Glomerular visceral epithelial cell (primary cell): ENCODE data around the gene ATP6V0D1.

Experiments
- DNase-seq: peaks from one replicate; pipeline ENCODE4 v3.0.0-alpha.2; 2016; ENCODE audit errors: extremely low spot score

Gene ATP6V0D1

DNA sequence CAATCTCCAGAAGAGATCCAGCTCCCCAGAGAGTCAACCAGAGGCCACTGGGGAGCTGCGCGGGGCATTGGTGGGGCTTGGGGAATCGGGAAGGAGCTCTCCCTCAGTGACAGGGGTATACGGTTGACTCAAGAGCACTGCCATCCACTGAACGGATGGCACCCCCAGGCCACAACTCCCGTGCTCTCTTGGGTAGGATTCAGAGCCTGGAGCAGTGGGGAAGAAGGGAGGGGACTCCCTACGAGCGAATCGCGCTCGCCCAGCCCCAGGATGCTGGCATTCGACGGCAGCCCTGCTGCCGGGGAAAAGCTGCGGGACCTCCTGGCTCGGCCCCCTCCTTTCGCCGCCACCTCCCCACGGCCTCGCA lies 87.2 kb downstream of the ATP6V0D1 start:
- no peak for DNase-seq

DNA sequence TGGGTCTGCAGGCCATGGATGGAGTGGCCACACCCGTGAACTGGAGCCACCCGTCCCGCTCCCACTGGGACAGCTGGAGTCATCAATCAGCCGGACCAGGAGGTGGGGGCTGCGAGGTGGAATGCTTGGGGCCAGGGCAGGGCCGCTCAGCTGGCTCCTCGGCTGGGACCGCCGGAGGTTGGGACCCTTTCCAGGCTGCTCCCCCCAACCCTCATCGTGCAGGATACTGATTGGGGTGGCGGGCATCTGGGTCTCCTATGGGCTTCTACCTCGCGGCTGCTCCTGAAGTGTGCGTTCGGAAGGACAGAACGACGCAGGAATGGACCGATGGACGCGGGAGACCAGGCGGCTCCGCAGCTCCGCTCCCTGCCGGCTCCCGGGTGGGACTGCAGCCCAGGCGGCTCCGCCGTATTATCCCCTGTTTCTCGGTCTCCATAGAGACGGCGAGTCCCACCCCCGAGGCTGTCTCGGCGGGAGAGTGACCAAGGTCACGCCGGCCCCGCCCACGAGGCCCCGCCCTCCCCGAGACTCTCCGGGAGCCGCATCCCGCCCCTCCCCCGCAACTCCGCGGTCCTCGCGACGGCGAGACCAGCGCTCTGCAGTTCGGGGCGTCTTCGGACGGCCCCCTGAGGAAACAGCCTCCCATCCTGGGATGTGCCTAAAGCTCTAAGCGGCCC lies 87.7 kb downstream of the ATP6V0D1 start, which contains the start of gene TPPP3:
Gene TPPP3, minus strand, starts transcription at position 388 of the 677 bp plus-strand sequence. CDS start 2,387 bp downstream, outside the sequence.
- peak; percentile 44 for DNase-seq

DNA sequence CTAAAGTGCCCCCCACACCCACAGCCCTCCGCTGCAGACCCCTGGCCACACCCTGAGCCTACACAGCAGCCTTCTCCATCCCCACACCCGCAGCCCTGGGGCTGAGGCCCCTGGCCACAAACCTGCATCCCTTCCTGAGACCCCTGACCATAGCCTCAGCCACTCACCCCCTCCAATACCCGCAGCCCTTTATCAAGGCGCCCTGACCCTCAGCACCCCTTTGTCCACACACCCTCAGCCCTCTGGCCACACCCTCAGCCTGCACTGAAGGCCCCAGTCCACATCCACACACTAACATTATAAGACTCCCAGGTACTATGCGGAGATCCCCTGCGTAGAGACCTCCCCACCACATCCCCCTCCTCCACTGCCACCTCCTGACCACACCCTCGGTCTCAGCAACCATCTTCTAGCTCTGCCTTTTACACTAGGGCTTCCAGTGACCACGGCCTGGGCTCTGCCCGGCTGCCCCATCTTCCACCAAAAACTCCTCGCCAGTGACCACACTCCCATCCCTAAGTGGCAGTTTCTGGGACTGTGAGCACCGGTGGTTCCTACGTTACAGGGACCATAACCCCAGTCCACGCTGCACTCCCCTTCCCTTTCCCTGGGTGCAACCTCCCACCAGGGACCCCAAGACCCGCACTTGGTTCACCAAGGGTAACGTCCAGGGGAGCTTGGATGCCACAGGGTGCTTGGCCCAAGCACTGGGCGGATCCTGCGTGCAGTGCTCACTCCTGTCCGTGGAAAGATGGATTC lies 88.5 kb downstream of the ATP6V0D1 start:
- DNase-seq, result no peak

DNA sequence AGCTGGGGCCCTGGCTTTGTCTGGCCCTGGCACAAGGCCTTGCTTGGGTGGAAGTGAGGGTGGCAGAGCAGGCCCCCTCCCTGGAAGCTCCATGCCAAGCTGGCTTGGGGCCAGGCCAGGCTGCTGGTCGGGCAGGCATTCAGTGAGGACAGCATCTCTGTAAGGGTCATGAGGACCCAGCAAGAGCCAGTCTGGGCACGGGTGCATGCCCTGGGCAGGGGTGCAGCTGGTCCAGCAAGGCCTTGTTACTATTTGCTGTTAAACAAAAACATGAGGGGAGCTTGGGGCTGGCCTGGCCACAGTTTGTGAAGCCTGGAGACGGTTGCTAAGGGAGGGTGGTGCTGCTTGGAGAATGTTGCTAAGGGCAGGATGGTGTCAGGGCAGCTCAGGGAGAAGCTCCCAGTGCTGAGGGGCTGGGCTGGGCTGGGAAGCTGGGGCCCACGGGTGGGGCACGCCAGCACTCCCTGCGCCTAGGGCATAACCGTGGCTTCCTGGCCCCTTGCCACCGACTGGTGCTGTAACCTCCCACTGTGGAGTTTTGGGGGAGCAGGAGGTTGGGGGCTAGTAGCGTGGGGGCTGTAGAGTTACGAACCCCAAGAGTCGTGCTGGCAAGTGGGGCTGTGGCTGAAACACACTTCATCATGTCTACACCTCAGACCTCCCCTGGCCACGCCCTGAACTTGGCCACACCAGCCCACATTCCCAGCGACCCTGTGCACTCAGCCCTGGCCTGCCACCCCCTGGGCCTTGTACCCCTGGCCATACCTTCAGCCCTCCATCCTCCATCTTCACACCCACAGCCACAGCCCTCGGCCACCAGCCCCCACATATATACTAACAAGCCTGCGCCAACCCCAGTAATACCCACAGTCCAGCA lies 89.3 kb downstream of the ATP6V0D1 start:
- DNase-seq, result no peak

DNA sequence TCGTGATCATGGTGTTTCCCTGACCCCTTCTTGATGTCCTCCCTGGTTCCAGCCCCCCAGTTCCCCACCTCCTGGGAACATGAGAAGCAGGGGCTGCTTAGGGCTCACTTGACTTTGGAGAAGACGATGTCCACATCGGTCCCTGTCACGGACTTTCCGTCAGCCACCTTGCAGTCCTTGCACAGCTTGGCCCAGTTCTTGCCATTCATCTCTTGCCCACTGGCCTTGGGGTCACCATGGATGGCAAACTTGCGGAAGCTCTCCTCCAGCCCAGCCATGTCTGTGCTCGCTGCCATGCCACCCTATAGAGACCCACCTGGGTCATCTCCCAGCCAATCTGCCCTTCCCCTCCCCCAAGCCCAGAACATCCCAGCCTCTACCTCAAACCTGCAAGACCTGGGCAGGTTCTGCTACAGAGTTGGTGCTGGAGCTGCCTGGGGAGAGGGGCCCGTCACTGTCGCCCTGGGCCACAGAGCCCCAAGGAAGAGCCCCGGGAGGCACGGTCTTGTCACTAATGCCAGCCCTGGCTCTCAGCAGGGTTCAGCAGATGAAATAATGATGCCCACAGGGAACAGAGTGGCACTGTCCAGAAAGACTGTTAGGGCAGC lies 90.0 kb downstream of the ATP6V0D1 start:
- DNase-seq, result no peak

DNA sequence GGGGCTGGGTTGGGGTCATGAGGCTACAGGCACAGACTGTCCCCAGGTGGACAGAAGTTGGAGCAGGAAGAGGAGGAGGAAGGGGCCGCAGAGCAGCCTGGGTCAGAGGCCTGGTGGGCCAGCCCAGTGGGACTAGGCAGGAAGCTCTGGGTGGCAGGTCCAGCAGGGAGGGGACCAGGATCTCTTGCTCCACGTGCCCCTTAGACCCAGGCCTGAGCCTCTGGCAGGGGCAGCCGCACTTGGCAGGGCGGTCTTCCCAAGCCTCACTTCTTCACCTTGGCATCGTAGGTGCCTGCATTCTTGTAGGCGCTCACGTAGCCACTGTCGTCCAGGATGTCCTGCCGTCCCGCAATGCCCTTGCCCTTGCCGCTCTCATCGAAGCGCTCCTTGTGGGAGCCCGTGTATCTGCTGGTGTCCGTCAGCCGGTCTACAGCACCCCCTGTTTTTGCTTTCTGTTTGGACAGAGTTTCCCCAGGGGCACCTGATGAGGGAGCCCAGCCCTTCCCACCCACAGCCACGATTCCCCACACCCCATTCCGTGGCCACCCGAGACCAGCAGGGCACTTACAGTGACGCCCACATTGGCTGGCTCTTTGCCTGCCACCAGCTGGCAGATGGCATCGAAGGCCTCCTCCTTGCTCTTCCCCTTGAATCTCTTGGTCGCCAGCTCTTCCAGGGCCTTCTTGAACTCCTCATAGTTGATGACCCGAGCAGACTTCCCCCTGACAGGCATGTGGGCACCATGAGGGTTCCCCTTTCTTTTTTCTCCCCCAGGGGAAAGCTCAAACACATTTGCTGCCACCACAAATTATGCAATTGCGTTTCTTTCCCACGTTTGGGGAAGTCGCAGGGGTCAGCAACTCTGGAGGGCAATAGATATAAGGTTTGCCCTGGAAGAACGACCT lies 90.8 kb downstream of the ATP6V0D1 start:
- no peak for DNase-seq

DNA sequence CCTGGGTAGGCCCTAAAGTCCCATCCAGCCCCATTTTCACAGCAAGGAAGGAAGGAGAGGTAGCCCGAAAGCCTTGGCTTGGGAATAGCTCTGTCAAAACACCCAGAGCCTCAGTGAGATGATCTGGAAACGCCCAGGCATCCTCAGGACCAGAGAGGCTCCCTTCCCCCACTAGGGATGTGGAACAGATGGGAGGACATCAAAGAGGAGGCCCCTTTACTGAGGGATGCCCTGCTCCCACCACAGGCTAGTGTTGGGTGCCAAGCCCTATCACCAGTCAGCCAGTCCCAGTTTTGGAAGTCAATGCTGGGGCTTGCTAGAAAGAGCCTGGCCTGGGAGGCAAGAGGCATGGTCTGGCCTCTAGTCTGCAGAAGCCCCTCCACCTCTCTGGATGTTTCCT lies 92.4 kb downstream of the ATP6V0D1 start:
- DNase-seq, result no peak

DNA sequence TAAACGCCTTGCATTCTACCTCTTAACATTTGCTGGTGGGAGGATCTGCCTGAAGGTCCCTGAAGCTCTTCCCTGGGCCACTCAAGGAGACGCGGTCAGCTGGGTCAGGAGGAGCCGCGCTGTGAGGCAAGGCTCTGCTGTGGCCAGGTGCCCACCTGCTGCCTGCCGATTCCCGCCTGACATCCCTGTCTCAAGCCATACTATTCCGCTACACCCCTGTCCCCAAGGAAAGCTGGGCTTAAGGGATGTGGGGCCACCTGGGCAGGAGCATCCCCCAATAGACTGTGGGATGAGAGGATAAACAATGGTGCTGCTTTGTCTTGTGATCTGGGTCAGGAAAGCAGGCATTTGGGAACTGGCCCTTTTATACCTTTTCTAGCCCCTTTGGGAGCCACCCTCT lies 92.8 kb downstream of the ATP6V0D1 start:
- no peak for DNase-seq
